GM18508 (cell line): ENCODE measurements around the gene RGS7.
"Not testable (repeated sequence)": the region's sequence is repeated elsewhere in the genome, so short reads cannot be mapped to it uniquely, and the experiment has no call there.

Experiments
- ATAC-seq: cut with Tn5 transposase; IDR thresholded peaks from one replicate; pipeline ENCODE4 v1.9.1; 2021; ENCODE audit warnings: moderate number of reproducible peaks; ENCODE audit not compliant: insufficient read depth, unreplicated experiment

RGS7 gene

DNA sequence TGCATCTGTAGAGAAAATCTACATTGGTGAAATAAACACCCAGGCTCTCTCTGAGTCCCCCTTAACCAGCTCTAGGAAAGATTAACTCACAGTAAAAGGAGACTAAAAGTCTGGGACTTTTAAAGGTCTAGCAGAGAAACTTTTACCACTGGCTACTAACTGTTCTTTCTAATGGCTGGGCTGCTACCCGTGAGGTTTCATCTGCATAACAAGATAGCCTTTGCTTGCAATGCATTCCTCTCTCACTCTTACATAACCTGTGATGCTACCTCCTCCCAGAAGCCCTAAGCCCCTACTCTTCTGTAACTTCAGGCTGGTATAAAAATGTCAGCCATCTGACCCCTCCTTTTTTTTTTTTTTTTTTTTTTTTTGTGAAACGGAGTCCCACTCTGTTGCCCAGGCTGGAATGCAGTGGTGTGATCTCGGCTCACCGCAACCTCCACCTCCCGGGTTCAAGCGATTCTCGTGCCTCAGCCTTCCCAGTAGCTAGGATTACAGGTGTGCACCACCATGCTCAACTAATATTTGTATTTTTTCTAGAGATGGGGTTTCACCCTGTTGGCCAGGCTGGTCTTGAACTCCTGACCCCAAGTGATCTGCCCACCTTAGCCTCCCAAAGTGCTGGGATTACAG is 344.2 kb downstream of the RGS7 start:
- ATAC-seq: no peak

DNA sequence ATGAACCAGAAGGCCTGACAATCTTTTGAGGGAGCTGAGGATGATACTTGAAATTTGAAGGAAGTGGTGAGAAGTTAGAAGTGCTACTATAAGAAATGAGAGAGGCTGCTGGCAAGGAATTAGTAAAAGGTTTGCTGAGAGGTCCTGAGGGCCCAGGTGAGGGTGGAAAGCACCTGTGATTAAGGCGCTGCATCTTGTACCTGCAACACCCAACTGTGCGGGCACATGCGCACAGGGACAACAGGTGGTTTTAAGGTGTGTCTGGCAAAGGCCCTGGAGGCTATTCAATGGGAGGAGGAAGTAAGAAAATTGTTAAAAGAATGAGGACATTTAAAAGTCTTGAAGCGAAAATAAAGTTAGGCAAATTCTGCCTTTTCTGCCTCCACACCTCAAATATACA is 349.3 kb downstream of the RGS7 start:
- ATAC-seq: no peak

DNA sequence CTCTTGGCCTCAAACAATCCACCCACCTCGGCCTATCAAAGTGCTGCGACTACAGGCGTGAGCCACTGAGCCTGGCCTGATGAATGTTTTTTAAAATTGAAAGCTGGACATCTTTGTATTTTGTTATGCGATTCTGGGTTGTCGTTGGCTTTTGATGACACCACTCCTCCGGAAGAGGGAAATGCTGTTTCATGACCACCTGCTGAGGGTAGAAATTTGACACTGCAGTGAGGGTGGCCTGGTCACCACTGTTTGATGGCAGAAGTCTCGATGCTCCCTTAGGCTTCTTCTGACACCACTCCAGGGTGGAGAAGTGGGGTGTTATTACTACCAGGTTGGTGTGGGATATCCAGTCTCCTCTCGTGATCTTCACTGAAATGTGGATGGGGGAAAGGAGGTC is 357.2 kb downstream of the RGS7 start:
- ATAC-seq: no peak

DNA sequence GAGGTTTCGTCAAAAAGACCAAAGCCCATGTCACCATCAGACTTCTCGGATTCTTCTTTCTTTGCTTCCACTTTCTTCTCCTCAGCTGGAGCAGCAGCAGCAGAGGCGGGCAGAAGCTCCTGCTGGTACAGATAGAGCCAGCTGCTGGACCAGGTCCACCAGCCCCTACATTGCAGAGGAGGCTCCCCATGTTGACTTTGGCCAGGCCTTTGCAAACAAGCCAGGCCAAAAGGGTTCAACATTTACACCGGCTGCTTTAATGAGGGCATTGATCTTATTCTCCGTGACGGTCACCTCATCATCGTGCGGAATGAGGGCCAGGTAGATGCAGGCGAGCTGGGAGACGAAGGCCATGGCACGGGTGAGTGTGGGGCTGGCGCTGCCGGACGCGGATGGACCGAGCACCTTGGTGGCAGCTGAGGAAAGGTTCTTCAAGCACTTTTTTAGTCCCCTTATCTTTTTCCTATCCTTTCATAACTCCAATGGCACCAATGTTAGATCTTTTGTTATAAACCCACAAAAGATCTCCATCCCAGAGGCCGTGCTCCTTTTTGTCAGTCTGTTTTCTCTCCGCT is 358.5 kb downstream of the RGS7 start:
- ATAC-seq: no peak

DNA sequence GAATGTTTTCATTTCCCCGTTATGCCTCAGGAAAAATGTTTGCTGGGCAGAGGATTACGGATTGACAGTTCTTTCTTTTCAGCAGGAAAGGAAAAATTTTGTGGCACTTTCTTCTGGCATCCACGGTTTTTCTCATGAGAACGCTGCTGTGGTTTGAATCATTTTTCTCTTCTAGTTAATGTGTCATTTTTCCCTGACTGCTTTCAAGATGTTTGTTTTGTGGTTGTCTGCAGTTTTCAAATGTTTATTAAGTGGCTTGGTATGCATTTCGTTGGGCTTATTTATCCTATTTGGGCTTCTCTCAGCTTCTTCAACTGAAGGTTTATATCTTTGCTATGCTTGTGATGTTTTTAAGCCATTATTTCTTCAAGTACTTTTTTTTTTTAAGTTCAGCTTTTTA is 359.0 kb downstream of the RGS7 start:
- no peak for ATAC-seq

DNA sequence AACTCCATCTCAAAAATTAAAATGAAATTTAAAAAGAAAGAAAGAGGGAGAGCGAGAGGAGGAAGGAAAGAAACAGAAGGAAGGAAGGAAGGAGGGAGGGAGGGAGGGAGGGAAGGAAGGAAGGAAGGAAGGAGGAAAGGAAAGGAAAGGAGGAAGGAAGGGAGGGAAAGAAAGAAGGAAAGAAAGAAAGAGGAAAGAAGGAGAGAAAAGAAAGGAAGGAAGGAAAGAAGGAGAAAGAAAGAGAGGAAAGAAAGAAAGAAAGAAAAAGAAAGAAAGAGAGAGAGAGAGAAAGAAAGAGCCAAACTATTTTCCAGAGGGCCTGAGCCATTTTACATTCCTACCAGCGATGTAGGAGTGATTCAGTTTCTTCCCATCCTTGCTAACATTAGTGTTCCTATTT is 364.0 kb downstream of the RGS7 start:
- no peak for ATAC-seq

DNA sequence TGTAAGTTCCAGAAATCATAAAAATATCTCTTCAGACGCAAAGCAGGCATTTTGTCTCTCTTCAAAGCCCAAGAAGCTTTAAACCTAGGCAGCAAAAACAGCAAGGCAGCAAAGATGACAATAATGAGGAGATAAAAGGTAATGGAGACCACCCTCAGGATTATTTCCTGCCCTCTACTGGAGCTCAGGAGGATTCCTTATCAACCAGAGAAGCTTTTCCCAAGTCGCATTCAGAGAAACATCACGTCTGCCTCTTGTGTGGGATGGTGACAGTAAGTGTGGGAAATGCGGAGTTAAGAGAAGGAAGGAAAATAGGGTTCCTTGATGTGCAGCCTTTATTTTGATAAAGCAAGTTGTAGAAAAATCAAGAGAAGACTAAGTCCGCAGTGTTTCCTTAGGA is 365.8 kb downstream of the RGS7 start:
- ATAC-seq: no peak

DNA sequence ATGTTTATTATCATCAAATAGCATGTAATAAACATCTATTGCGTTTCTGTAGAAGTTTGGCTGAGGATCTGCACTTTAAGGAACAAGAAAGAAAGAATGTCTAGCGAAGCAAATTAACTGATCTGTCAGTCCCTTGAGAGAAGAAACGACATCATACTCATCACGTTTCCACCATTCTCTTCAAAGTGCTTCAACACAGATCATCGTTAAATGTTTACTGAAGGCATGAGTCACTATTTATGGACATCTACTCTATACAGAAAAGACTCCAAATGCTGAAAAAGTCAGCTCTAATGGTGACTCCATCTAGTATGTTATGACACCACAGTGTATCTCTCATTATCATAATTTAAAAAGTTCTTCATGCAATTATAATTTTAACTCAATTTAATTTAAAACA is 369.1 kb downstream of the RGS7 start:
- no peak for ATAC-seq

DNA sequence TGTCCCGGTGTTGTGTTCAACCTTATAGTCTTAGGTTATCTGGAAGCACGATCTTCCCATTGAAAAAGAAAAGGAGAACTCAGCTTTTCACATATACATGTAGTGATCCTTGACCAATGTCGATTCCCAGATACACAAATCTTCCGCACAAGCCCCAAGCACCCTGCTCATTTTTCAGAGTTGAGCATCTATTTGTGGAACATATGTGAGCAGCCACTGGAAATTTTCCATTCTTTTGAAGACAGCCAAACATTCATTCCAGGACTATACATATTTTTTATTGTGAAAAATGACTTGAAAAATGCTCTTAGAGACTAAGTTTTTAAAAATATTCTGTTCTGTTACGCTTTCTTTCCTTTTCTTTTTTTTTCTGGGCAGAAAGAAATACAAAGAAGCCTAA is 371.9 kb downstream of the RGS7 start:
- ATAC-seq: no peak

DNA sequence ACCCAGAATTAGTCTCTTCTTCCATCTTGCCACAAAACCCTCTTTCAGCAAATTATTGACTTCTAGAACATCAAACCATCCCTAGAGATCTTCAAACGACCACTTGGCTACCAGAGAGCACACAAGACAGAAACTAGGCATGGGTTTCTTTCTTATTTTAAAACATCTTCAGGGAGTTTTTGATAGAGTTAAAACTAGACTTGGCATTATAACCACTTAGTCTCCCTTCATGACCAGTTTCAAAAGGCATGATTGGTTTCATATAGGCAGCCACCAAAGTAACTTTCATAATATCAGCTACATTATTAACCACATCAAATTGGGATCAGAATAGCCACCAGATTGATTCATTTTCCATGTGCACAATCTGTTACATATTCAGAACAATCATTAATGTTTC is 376.7 kb downstream of the RGS7 start:
- ATAC-seq: peak; percentile 73

DNA sequence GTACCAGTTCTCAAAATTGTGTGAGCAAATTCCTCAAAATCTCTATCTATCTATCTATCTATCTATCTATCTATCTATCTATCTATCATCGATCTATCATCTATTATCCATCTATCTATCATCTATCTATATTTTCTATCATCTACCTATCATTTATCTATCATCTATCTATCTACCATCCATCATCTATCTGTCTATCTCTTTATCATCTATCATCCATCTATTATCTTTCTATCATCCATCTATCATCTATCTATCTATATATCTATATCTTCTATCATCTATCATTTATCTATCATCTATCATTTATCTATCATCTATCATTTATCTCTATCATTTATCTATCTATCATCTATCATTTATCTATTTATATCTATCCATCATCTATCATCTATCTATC is 380.3 kb downstream of the RGS7 start:
- no peak for ATAC-seq

DNA sequence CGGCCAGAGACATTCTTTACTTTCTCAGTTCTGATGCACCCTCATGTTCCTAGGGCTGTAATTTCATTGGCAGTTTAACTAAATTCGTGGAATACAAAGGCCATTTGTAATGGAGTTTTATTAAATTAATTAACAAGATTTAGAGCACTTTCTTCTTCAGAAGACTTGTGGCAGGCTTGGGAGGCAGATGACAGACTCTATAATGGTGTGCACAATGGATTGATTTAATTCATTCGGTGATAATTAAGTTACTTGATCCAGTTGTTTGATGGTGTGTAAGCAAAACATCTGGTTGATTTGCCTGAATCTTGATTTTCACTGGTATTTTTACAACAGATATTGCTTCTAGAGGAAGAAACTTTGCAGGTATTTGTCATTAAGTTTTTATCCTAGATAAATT is 383.1 kb downstream of the RGS7 start:
- ATAC-seq: no peak

DNA sequence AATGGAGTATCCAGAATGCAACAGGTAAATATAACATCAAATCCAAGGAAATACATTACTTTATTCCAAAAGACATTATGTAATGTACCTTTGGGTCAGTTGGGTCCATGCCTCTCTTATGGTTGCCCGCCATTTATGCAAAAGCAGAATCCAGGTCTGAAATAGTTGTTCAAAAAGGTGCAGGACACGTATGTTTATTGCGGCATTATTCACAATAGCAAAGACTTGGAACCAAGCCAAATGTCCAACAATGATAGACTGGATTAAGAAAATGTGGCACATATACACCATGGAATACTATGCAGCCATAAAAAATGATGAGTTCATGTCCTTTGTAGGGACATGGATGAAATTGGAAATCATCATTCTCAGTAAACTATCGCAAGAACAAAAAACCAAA is 384.9 kb downstream of the RGS7 start:
- not testable (repeated sequence) for ATAC-seq

DNA sequence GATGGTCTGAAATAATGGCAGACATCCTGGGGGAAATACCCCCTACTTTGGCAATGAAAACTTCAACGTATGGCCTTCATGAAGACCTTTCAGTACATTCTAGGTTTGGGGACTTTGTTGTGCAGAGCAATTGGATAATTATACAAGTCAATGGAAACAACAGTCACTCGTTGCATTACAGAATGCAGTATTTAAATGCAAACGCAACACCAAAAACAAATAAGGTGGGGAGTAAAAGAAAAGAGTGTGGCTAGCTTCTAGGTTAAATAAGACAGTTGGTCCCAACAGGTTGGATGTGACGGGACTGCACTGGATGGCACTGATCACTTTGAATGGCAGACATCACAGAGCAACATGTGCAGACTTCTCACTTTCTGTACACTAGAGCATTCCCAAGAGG is 386.8 kb downstream of the RGS7 start:
- ATAC-seq: no peak

DNA sequence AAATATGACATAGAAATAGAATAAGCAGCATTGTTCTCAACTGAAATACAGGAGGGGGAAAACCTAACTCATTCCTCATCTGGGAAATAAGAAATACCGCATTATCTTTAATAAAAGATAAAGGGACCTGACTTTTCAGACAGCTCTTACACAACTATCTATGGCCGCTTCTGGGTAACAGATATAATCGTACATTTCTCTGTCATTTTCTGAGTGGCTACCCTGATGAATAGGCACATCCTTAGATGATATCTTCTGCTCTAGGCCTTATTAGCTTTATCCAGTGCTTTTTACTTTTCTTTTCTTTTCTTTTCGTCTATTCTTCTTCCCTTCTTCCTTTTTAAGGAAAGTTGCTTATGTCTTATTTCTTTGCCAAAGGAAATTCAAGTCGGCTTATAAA is 388.1 kb downstream of the RGS7 start:
- ATAC-seq: no peak

DNA sequence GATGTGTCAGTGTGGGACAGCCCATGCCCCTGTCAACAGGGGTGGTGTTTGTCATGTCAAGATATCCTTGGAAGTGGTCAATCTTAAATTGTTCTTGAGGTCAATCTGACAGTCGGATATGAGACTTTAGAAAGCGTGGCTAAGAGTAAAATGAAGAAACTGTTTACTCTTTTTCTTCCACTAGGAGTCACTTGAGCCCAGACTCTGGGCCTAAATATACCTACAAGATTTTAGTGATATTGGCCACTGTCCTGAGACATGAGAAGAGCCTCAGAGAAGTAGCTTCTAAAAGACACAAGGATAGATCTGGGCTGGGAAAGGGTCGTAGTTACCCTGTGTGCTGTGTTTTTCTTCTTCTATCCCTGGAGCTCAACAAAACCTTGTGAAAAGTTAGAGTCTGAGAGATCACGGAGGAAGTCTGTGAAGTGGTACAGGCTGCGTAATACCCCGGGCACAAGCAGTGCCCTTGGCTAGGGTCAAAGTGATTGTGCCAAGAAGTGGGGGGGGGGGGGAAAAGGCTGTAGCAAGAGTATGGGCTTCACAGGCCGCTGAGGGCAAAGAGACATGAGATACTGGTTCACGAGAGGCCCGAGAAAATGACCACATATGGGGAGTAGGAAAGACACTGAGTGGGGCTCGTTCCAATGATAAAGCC is 389.8 kb downstream of the RGS7 start:
- no peak for ATAC-seq

DNA sequence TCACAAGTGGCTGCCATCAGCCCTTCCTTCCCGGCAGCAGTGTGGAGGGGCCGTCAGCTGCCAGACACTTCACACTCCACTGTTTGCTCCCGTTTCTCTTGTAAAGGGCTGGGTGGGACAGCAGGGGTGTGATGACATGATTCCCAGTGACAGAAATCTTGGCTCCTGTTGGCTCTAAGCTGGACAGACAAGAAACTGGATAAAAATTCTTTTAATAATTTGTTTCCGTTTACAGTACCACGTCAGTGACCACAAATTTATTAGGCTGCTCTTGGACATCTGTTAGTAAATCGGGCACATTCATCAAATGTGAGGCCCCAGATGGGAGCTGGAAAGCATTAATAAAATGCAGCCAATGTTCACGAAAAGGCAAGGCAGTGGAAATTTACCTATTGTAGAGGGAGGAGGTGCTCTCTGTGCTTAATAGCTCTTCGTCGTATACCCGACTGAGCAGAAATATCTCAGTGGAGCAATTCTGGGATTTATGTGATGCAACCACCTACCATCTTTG is 391.4 kb downstream of the RGS7 start:
- no peak for ATAC-seq

DNA sequence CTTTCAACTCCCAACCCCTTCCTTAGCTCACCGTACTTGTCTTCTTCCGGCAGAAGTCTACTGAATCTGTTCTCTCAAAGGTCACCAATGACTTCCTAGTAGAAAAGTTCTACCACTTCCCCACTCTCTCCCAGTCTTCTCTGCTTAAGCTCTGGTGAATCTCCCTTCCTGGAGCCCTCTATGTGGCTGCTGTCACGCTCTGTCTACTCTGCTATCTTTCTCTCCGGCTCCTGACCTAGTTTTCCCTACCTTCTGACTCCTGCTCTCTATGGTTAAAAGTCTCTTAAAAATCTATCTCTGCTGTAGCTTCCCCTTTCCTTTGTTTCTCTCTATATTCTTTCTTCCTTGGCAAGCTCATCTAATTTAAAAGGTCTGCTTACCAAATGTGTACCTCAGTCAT is 394.9 kb downstream of the RGS7 start:
- no peak for ATAC-seq

DNA sequence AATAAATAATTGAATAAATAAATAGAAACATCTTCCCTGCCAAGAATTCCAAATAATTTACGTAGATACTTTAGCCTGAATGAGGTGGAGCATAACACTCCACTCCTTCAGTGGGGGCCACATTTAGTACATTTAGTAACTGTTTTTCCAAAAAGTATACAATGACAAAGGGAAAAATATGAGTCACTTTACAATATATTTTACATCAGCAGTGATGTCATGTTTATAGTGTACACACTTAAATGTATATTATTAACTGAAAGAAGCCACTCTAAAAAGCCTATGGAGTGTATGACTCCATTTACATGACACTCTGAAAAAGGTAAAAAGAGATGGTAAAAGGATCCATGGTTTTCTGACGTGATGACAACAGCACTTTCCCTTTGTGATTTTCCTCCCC is 400.6 kb downstream of the RGS7 start:
- no peak for ATAC-seq

DNA sequence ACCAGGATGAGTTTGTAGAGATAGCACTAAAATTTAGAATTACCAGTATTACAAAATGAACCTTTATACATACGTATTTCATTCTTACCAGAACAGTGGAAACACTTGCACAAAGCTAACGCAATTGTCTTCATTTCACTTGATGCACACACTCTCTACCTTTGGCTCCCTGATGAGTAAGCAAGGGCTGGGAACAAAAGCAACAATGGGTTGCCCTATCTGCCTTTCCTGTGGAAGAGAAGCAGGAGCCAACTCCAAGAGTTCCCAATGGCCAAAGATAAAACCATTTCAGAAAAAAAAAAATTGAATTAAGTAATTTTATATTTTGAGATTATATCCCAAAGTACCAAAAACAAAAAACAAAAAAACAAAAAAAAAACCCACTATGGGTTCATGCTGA is 401.0 kb downstream of the RGS7 start:
- no peak for ATAC-seq

DNA sequence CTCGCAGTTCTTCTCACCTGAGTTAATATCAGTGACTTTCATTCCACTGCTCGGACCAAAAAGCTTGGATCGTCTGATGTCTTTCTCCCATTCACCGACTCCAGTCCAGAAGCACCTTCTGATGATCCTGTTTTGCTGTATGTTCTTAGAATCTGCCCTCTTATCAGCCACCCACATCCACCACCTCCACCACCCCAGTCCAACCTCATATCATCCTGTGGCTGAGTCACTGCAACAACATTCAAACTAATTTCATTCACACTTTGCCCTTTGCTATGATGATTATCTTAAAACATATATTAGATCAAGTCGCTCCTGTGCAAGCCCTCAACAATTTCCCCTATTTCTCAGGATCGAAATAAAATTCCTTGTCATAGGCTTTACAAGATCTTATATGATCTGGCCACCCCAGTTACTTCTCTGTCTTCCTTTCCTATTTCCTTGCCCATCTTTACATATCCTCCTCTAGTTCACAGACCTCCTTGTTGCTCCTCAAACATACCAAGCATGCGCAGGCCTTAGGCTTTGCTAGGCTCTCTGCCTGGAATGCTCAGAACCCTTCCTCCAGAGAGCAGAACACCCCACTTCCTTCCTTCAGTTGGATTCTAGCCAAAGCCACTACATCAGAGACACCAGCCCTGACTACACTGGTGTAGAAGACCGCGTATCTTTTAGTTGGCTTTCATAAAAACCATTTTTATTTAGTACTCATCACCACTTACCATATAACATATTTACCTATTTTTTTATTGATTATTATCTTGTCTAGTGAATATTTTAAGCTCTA is 409.4 kb downstream of the RGS7 start:
- no peak for ATAC-seq
